ENCODE results near the gene TOR1B.

DNA sequence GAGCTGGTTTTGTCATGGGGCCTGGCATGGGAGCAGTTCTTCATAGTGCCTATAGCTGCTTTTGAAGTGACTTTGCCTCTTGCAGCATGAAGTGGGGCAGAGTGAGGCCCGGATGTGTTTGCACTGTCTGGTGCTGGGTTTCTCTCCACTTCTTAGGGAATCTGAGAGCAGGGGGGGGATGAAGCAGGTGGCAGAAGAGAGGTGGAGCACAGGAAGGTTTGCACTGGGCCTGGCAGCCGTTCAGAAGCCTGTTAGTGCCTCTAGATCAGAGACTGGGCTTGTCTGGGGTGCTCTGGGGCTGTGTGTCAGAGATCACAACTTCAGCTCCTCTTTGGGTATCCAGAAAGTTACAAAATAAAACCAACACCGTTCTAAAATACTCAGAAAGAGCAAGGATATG is 50.6 kb downstream of the TOR1B start:
- TF ChIP-seq, protein P1, sequence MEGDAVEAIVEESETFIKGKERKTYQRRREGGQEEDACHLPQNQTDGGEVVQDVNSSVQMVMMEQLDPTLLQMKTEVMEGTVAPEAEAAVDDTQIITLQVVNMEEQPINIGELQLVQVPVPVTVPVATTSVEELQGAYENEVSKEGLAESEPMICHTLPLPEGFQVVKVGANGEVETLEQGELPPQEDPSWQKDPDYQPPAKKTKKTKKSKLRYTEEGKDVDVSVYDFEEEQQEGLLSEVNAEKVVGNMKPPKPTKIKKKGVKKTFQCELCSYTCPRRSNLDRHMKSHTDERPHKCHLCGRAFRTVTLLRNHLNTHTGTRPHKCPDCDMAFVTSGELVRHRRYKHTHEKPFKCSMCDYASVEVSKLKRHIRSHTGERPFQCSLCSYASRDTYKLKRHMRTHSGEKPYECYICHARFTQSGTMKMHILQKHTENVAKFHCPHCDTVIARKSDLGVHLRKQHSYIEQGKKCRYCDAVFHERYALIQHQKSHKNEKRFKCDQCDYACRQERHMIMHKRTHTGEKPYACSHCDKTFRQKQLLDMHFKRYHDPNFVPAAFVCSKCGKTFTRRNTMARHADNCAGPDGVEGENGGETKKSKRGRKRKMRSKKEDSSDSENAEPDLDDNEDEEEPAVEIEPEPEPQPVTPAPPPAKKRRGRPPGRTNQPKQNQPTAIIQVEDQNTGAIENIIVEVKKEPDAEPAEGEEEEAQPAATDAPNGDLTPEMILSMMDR (IDR thresholded peaks at IDR 0.05) = no peak
- TF ChIP-seq POLR2A (IDR thresholded peaks at IDR 0.05) = no peak

Measured in breast epithelium (tissue), 3 donors.